Measurements from ENCODE around the gene FOXE1. TPM values are rescaled to one million over a fixed set of nuclear protein-coding genes. Genes with fewer than 3 reads are reported as not detected.

The FOXE1 gene
- total and polyA plus RNA-seq, 2 of the 13 experiments (the other 11 are each of a cell fraction or from before 2014, with no cell fraction given), result not detected

DNA sequence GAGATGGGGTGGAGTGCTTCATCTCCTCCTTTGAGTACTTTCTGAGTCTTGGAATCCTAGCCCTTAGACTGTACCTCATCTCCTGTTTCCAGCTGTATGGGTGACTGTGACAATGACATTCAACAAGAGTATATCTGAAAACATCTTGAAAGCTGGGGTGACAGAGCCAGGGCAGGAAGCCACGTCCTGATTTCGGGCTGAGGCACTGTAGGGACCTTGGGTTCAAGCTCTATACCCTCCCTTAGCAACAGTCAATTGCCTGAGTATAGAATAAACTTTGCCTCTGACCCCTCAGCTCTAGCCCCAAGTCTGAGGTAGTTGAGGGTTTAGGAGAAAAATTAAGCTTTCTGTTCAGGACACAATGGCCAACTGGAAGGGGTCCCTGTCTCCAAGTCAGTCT, 6.3 kb downstream of the FOXE1 start (continued):
- TF ChIP-seq, protein P1, sequence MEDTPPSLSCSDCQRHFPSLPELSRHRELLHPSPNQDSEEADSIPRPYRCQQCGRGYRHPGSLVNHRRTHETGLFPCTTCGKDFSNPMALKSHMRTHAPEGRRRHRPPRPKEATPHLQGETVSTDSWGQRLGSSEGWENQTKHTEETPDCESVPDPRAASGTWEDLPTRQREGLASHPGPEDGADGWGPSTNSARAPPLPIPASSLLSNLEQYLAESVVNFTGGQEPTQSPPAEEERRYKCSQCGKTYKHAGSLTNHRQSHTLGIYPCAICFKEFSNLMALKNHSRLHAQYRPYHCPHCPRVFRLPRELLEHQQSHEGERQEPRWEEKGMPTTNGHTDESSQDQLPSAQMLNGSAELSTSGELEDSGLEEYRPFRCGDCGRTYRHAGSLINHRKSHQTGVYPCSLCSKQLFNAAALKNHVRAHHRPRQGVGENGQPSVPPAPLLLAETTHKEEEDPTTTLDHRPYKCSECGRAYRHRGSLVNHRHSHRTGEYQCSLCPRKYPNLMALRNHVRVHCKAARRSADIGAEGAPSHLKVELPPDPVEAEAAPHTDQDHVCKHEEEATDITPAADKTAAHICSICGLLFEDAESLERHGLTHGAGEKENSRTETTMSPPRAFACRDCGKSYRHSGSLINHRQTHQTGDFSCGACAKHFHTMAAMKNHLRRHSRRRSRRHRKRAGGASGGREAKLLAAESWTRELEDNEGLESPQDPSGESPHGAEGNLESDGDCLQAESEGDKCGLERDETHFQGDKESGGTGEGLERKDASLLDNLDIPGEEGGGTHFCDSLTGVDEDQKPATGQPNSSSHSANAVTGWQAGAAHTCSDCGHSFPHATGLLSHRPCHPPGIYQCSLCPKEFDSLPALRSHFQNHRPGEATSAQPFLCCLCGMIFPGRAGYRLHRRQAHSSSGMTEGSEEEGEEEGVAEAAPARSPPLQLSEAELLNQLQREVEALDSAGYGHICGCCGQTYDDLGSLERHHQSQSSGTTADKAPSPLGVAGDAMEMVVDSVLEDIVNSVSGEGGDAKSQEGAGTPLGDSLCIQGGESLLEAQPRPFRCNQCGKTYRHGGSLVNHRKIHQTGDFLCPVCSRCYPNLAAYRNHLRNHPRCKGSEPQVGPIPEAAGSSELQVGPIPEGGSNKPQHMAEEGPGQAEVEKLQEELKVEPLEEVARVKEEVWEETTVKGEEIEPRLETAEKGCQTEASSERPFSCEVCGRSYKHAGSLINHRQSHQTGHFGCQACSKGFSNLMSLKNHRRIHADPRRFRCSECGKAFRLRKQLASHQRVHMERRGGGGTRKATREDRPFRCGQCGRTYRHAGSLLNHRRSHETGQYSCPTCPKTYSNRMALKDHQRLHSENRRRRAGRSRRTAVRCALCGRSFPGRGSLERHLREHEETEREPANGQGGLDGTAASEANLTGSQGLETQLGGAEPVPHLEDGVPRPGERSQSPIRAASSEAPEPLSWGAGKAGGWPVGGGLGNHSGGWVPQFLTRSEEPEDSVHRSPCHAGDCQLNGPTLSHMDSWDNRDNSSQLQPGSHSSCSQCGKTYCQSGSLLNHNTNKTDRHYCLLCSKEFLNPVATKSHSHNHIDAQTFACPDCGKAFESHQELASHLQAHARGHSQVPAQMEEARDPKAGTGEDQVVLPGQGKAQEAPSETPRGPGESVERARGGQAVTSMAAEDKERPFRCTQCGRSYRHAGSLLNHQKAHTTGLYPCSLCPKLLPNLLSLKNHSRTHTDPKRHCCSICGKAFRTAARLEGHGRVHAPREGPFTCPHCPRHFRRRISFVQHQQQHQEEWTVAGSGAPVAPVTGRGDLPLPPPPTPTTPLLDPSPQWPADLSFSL (CRISPR knock-in tag; IDR thresholded peaks at IDR 0.05), result no peak
- TF ChIP-seq HOXA5 (CRISPR knock-in tag; IDR thresholded peaks at IDR 0.05) (no peak), CC2D1A (CRISPR knock-in tag; IDR thresholded peaks at IDR 0.05) (no peak), ZNF616 (CRISPR knock-in tag; IDR thresholded peaks at IDR 0.05; ENCODE audit: low read depth) (no peak)

DNA sequence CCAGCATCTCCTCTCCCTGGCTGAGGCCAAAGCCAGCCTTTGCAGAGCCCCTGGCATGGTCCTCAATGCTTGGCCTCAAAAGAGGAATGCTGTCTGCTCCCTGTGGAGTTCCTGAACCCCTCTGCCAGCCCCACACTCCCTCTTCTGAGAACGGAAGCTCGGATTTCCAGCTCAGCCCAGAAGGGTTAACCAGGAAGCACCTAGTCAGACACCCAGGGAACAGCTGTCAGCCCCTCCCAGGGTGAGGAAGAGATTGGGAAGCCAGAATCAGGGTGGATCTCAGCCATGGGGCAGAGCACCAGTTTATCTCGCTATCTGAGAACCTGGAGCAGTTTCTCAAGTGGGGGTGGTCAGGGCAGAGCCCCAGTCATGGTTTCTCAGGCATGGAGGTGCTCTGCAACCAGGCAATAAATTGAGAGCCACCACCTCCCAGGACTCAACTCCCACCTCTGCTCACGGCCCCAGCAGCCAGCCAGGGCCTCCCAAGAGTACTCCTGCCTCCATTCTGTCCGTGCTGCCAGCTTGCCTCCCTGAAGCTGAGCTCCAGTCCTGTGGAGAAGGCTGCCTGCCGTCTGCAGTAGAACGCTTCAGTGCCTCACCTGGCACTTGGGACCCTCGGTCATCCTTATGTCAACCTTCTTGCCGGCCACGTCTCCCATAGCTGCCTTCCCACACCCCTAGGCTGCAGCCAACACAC, 7.6 kb downstream of the FOXE1 start:
- in situ Hi-C loops (cut with HindIII; ENCODE audit: extremely low pct_ligation_motif_present, low pct_unique_long_range_greater_than_20kb), result no loop called here
- TF ChIP-seq ZNF652 (CRISPR knock-in tag; IDR thresholded peaks at IDR 0.05; ENCODE audit: borderline replicate concordance, low read depth) (no peak), GATAD2A (CRISPR knock-in tag; IDR thresholded peaks at IDR 0.05) (no peak), TP53 (CRISPR knock-in tag; conservative IDR thresholded peaks at IDR 0.05) (no peak), FOXM1 (CRISPR knock-in tag; IDR thresholded peaks at IDR 0.05) (no peak), ZNF558 (CRISPR knock-in tag; IDR thresholded peaks at IDR 0.05; ENCODE audit: borderline replicate concordance) (no peak), NFE2 (CRISPR knock-in tag; IDR thresholded peaks at IDR 0.05) (no peak), ATM (IDR thresholded peaks at IDR 0.05; ENCODE audit: borderline replicate concordance) (no peak)
- TF ChIP-seq, protein P2, sequence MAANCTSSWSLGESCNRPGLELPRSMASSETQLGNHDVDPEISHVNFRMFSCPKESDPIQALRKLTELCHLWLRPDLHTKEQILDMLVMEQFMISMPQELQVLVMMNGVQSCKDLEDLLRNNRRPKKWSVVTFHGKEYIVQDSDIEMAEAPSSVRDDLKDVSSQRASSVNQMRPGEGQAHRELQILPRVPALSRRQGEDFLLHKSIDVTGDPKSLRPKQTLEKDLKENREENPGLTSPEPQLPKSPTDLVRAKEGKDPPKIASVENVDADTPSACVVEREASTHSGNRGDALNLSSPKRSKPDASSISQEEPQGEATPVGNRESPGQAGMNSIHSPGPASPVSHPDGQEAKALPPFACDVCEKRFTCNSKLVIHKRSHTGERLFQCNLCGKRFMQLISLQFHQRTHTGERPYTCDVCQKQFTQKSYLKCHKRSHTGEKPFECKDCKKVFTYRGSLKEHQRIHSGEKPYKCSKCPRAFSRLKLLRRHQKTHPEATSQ (CRISPR knock-in tag; IDR thresholded peaks at IDR 0.05; ENCODE audit: borderline replicate concordance), result no peak
- TF ChIP-seq, protein P3, sequence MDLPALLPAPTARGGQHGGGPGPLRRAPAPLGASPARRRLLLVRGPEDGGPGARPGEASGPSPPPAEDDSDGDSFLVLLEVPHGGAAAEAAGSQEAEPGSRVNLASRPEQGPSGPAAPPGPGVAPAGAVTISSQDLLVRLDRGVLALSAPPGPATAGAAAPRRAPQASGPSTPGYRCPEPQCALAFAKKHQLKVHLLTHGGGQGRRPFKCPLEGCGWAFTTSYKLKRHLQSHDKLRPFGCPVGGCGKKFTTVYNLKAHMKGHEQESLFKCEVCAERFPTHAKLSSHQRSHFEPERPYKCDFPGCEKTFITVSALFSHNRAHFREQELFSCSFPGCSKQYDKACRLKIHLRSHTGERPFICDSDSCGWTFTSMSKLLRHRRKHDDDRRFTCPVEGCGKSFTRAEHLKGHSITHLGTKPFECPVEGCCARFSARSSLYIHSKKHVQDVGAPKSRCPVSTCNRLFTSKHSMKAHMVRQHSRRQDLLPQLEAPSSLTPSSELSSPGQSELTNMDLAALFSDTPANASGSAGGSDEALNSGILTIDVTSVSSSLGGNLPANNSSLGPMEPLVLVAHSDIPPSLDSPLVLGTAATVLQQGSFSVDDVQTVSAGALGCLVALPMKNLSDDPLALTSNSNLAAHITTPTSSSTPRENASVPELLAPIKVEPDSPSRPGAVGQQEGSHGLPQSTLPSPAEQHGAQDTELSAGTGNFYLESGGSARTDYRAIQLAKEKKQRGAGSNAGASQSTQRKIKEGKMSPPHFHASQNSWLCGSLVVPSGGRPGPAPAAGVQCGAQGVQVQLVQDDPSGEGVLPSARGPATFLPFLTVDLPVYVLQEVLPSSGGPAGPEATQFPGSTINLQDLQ (CRISPR knock-in tag; IDR thresholded peaks at IDR 0.05), result no peak

More for the DNA sequence above, 7.6 kb downstream of the FOXE1 start:
- FAIRE-seq (no peak), DNase-seq (ENCODE audit: low spot score) (no peak), ATAC-seq (no peak)
- BruUV-seq (replicated peaks), result no TSS peak
- Histone ChIP-seq H3K4me3 (replicated peaks in 1 of 3; ENCODE audit: insufficient read depth in 1 of 3, low read depth in 2 of 3, low read length in 3 of 3) (no peak overlapping the region), H2AFZ (ENCODE audit: low read length) (no peak overlapping the region), H4K20me1 (ENCODE audit: insufficient read depth, low read length) (no peaks in the 10 kb centered on the region), H3K9me3 (ENCODE audit: low read length) (no peaks in the 10 kb centered on the region), H3K79me2 (ENCODE audit: insufficient read depth, low read length) (no peaks in the 10 kb centered on the region), H3K9ac (ENCODE audit: insufficient read depth, low read depth, low read length) (no peak overlapping the region), H3K36me3 (replicated peaks in 1 of 2; ENCODE audit: control insufficient read depth in 1 of 2, insufficient read depth in 2 of 2, low read length in 2 of 2) (no peaks in the 10 kb centered on the region), H3K4me1 (ENCODE audit: insufficient read depth, low read length) (no peaks in the 10 kb centered on the region; the same call in 1 of the 2 replicates), H3K27ac (ENCODE audit: extremely low read length, insufficient read depth, low read length) (no peak overlapping the region), H3K4me2 (ENCODE audit: low read depth, low read length) (no peak overlapping the region), H3K27me3 (ENCODE audit: control insufficient read depth in 1 of 2, insufficient read depth in 2 of 2, low read length in 2 of 2) (peaks cover 4 to 40% of the 10 kb centered on the region in 2 experiments; a peak in 4 of 5 replicates)
- WGBS (ENCODE audit: low lambda C conversion rate), result 44% methylated on average over 4 of the region's 10 CpGs
- ChIA-PET CTCF (ENCODE audit: low intra/inter-chr PET ratio, low total read pairs) (no interaction called here), POLR2A (no interaction called here)
- intact Hi-C loops (cut with micrococcal nuclease; ENCODE audit: unreplicated experiment), result no loop called here
